ENCODE data around the gene ZBED4. TPM values are rescaled to one million over a fixed set of nuclear protein-coding genes. Genes with fewer than 3 reads are reported as not detected.

The ZBED4 gene
- total RNA-seq, 1 experiment from 2014 or later: 21.6 TPM

GRCh38 chr22:49901457-49901856, 47.8 kb downstream of the ZBED4 start:
- RAD21 ChIA-PET (ENCODE audit: low non-redundant PET in 1 of 2, low total read pairs in 2 of 2, uncharacterized antibody in 2 of 2, unreplicated experiment in 2 of 2): no interaction called here
- Histone ChIP-seq H3K9me3 (ENCODE audit: control insufficient read depth in 1 of 2, insufficient read depth in 1 of 2, low read depth in 1 of 2, low read length in 2 of 2) (no peaks in the 10 kb centered on the region), H3K4me1 (ENCODE audit: control insufficient read depth in 1 of 2, insufficient read depth in 2 of 2, low read length in 2 of 2) (no peaks in the 10 kb centered on the region), H3K9me2 (ENCODE audit: insufficient read depth) (no peaks in the 10 kb centered on the region), H3K4me2 (ENCODE audit: low read length) (no peak overlapping the region), H4K20me1 (ENCODE audit: insufficient read depth) (no peaks in the 10 kb centered on the region), H3K36me3 (ENCODE audit: control insufficient read depth in 1 of 2, insufficient read depth in 2 of 2, low read length in 2 of 2) (peaks cover 3 to 14% of the 10 kb centered on the region in 2 experiments; a peak in 3 of 4 replicates), H3K9ac (ENCODE audit: low read length) (no peak overlapping the region), H3K27me3 (ENCODE audit: insufficient read depth, low read length) (no peaks in the 10 kb centered on the region), H3K27ac (ENCODE audit: low read depth, low read length) (no peak overlapping the region), H2AFZ (ENCODE audit: low read depth, low read length, poor library complexity, severe bottlenecking) (no peak overlapping the region), H3K79me2 (ENCODE audit: insufficient read depth, low read length) (no peaks in the 10 kb centered on the region), H3K4me3 (replicated peaks in 1 of 2; ENCODE audit: low read depth in 1 of 2, low read length in 2 of 2) (no peak overlapping the region)
- DNase-seq (ENCODE audit: low read depth, low spot score) (no peak), ATAC-seq (no peak)
- no peak for TF ChIP-seq ATF3 (IDR thresholded peaks at IDR 0.05)
- TF ChIP-seq RAD21 (IDR thresholded peaks at IDR 0.05; ENCODE audit: low read depth): no peak
- no peak for TF ChIP-seq ZBTB33 (IDR thresholded peaks at IDR 0.05; ENCODE audit: extremely low read depth, insufficient replicate concordance, low read length)
- POLR2A ChIA-PET: no interaction called here
- BruUV-seq (replicated peaks): no TSS peak
- intact Hi-C loops (cut with micrococcal nuclease): no loop called here
- CTCF ChIA-PET: no interaction called here

GRCh38 chr22:49903322-49904039, 49.8 kb downstream of the ZBED4 start:
- H3K9me2 ChIP-seq (ENCODE audit: insufficient read depth): no peaks in the 10 kb centered on the region
- ChIA-PET POLR2A (no interaction called here), RAD21 (ENCODE audit: low non-redundant PET in 1 of 2, low total read pairs in 2 of 2, uncharacterized antibody in 2 of 2, unreplicated experiment in 2 of 2) (no interaction called here), CTCF (no interaction called here)
- no peaks in the 10 kb centered on the region for H3K4me1 ChIP-seq (ENCODE audit: control insufficient read depth in 1 of 2, insufficient read depth in 2 of 2, low read length in 2 of 2)
- no peak overlapping the region for H3K4me2 ChIP-seq (ENCODE audit: low read length)
- DNase-seq (ENCODE audit: low read depth, low spot score) (no peak), ATAC-seq (no peak)
- BruUV-seq (replicated peaks): no TSS peak
- intact Hi-C loops (cut with micrococcal nuclease): no loop called here
- no peaks in the 10 kb centered on the region for H4K20me1 ChIP-seq (ENCODE audit: insufficient read depth)
- no peak overlapping the region for H3K9ac ChIP-seq (ENCODE audit: low read length)
- peaks cover 3 to 14% of the 10 kb centered on the region in 2 experiments; a peak in 3 of 4 replicates for H3K36me3 ChIP-seq (ENCODE audit: control insufficient read depth in 1 of 2, insufficient read depth in 2 of 2, low read length in 2 of 2)
- no peak overlapping the region for H3K27ac ChIP-seq (ENCODE audit: low read depth, low read length)
- H3K4me3 ChIP-seq (replicated peaks in 1 of 2; ENCODE audit: low read depth in 1 of 2, low read length in 2 of 2): no peak overlapping the region
- no peak overlapping the region for H2AFZ ChIP-seq (ENCODE audit: low read depth, low read length, poor library complexity, severe bottlenecking)
- no peaks in the 10 kb centered on the region for H3K79me2 ChIP-seq (ENCODE audit: insufficient read depth, low read length)
- no peaks in the 10 kb centered on the region for H3K27me3 ChIP-seq (ENCODE audit: insufficient read depth, low read length)
- no peaks in the 10 kb centered on the region for H3K9me3 ChIP-seq (ENCODE audit: control insufficient read depth in 1 of 2, insufficient read depth in 1 of 2, low read depth in 1 of 2, low read length in 2 of 2)
- TF ChIP-seq TCF7L2 (IDR thresholded peaks at IDR 0.05; ENCODE audit: borderline replicate concordance, extremely low read depth, insufficient read depth, insufficient read length) (no peak), CEBPB (IDR thresholded peaks at IDR 0.05; ENCODE audit: low read depth) (no peak), ELF1 (IDR thresholded peaks at IDR 0.05; ENCODE audit: borderline replicate concordance, low read depth) (no peak), YY1 (IDR thresholded peaks at IDR 0.05; ENCODE audit: extremely low read depth, insufficient replicate concordance, low read depth, low read length) (no peak), CBX3 (IDR thresholded peaks at IDR 0.05; ENCODE audit: low read depth) (no peak), FOSL1 (IDR thresholded peaks at IDR 0.05; ENCODE audit: low read depth) (no peak), REST (IDR thresholded peaks at IDR 0.05; ENCODE audit: low read depth) (no peak), JUND (IDR thresholded peaks at IDR 0.05) (no peak), SP1 (IDR thresholded peaks at IDR 0.05; ENCODE audit: low read depth) (no peak), ZFX (IDR thresholded peaks at IDR 0.05) (no peak), SRF (IDR thresholded peaks at IDR 0.05; ENCODE audit: low read depth) (no peak), EZH2phosphoT487 (IDR thresholded peaks at IDR 0.05; ENCODE audit: borderline replicate concordance) (no peak), ATF3 (IDR thresholded peaks at IDR 0.05) (no peak)
